Esophagus mucosa (tissue), 1 donor: ENCODE results near the gene RPTOR. TPM values are rescaled to one million over a fixed set of nuclear protein-coding genes. Genes with fewer than 3 reads are reported as not detected.

Source experiments
- ATAC-seq: fragments of 200-7000 bp; cut with Tn5 transposase; one replicate; pipeline ENCODE4 v1.9.1; 2020
- total RNA-seq: library from RNA; stranded (reverse); gene quantifications from one replicate; pipeline ENCODE4 v1.2.4, GENCODE V29; 2023
- donor health status: DM: yes; HTN: yes; CAD: no.

The RPTOR gene
- total RNA-seq, 1 donor from 2014 or later: 14.9 TPM

- ATAC-seq: no peak
Measured at GRCh38 chr17:80969674-80970043, 425.0 kb downstream of the RPTOR start.

- peak; percentile 48 for ATAC-seq
Measured at GRCh38 chr17:80970044-80970761, 425.6 kb downstream of the RPTOR start.

GRCh38 chr17:80970762-80971703, 426.4 kb downstream of the RPTOR start:
- no peak for ATAC-seq

GRCh38 chr17:80971704-80972304, 427.2 kb downstream of the RPTOR start:
- no peak for ATAC-seq

GRCh38 chr17:80976701-80977100, 432.1 kb downstream of the RPTOR start:
- ATAC-seq: no peak

- ATAC-seq: no peak
Measured at GRCh38 chr17:80977172-80977571, 432.5 kb downstream of the RPTOR start.

- ATAC-seq: no peak
Measured at GRCh38 chr17:80978499-80979497, 434.2 kb downstream of the RPTOR start.

GRCh38 chr17:80979547-80980378, 435.1 kb downstream of the RPTOR start:
- no peak for ATAC-seq

- ATAC-seq: peak; percentile 23
Measured at GRCh38 chr17:80980397-80981061, 435.9 kb downstream of the RPTOR start.

GRCh38 chr17:80981062-80981902, 436.6 kb downstream of the RPTOR start:
- peak; percentile 27 for ATAC-seq

- peak; percentile 3 for ATAC-seq
Measured at GRCh38 chr17:80981929-80982425, 437.3 kb downstream of the RPTOR start.

- no peak for ATAC-seq
Measured at GRCh38 chr17:80982426-80982974, 437.9 kb downstream of the RPTOR start.

GRCh38 chr17:80983545-80983944, 438.9 kb downstream of the RPTOR start:
- ATAC-seq: no peak

GRCh38 chr17:80984749-80985148, 440.1 kb downstream of the RPTOR start:
- no peak for ATAC-seq

- no peak for ATAC-seq
Measured at GRCh38 chr17:80986046-80986445, 441.4 kb downstream of the RPTOR start.

GRCh38 chr17:80986816-80987475, 442.3 kb downstream of the RPTOR start:
- ATAC-seq: no peak

GRCh38 chr17:80987941-80988461, 443.4 kb downstream of the RPTOR start:
- ATAC-seq: no peak

- no peak for ATAC-seq
Measured at GRCh38 chr17:80989586-80989913, 444.9 kb downstream of the RPTOR start.
